Glutamatergic neuron (in vitro differentiated cells): Measurements from ENCODE around the gene NIBAN1. TPM values are rescaled to one million over a fixed set of nuclear protein-coding genes. Genes with fewer than 3 reads are reported as not detected.
"Not testable (repeated sequence)": the region's sequence is repeated elsewhere in the genome, so short reads cannot be mapped to it uniquely, and the experiment has no call there.

ENCODE experiments used
- DNase-seq: peaks from one replicate; pipeline ENCODE4 v3.0.0; 2022
- H3K27ac Mint-ChIP-seq: one replicate; pipeline ENCODE4 v1.8.0; 2020; ENCODE audit warnings: mild to moderate bottlenecking, mixed read lengths, inconsistent platforms; ENCODE audit not compliant: unreplicated experiment
- H3K27me3 Mint-ChIP-seq: one replicate; pipeline ENCODE4 v1.8.0; 2020; ENCODE audit warnings: mild to moderate bottlenecking, moderate library complexity, mixed read lengths, inconsistent platforms; ENCODE audit not compliant: unreplicated experiment
- H3K36me3 Mint-ChIP-seq: one replicate; pipeline ENCODE4 v1.8.0; 2020; ENCODE audit warnings: mild to moderate bottlenecking, mixed read lengths, inconsistent platforms; ENCODE audit not compliant: unreplicated experiment
- H3K4me1 Mint-ChIP-seq: one replicate; pipeline ENCODE4 v1.8.0; 2020; ENCODE audit warnings: mild to moderate bottlenecking, low read depth, mixed read lengths, inconsistent platforms; ENCODE audit not compliant: unreplicated experiment
- H3K4me3 Mint-ChIP-seq: one replicate; pipeline ENCODE4 v1.8.0; 2020; ENCODE audit warnings: mild to moderate bottlenecking, mixed read lengths, inconsistent platforms; ENCODE audit not compliant: unreplicated experiment
- H3K9me3 Mint-ChIP-seq: one replicate; pipeline ENCODE4 v1.8.0; 2020; ENCODE audit warnings: mild to moderate bottlenecking, moderate library complexity, mixed read lengths, inconsistent platforms; ENCODE audit not compliant: unreplicated experiment
- total RNA-seq: library from RNA; stranded (reverse); fragmentation: NEBNext Ultra II Directional; extraction: Animal tissue kit (Norgen Biotek cat#: 25700); gene quantifications from one replicate; pipeline ENCODE4 v1.2.1, GENCODE V29; 2021; ENCODE audit not compliant: unreplicated experiment
- TF ChIP-seq, protein P1 (sequence below): fragments of 200-600 bp; sonication (generic); IDR thresholded peaks from one replicate; pipeline ENCODE4 v1.5.0; 2021; ENCODE audit not compliant: partially characterized antibody, unreplicated experiment

NIBAN1 gene
- total RNA-seq, 1 donor from 2014 or later: 2.4 TPM

DNA sequence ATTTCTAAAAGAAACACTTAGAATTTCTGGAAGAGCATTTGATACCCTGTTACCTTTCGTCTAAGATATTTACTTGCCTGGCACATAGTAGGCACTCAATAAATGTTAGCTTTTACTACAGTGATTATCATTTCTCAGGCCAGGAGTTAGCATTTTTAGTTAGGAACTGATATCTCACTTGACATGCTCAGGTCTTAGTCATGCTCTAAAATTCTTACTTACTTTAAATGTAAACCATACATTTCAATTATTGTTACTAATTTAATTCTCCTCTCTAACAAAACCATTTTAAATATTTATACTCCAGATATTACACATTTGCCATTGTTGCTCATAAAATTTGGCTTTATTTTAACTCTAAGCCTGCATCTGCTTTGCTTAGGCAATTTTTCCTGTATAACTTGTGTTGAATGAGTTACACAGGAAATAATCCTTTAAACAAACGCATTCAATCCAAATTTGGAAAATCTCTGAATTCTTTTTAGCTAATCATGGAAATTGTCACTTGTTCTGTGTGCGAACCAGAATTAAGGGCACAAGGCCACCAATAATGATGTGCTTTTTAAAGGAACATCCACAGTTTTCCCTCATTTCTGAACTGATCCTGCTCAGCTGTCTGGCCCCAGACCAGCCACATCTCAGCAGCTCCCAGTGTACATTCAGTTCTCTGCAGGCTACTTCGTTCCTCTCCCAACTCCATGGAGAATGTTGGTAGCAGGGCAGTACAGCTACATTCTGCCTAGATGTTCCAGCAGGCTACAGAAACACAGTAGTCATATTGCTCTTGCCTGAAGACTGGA, 15.6 kb downstream of the NIBAN1 start:
- DNase-seq: no peak
- Mint-ChIP-seq H3K36me3 (no peaks in the 10 kb centered on the region), H3K27me3 (peaks cover 1% of the 10 kb centered on the region), H3K9me3 (no peaks in the 10 kb centered on the region), H3K4me1 (no peaks in the 10 kb centered on the region), H3K4me3 (no peak overlapping the region), H3K27ac (no peak overlapping the region)
- TF ChIP-seq, protein P1, sequence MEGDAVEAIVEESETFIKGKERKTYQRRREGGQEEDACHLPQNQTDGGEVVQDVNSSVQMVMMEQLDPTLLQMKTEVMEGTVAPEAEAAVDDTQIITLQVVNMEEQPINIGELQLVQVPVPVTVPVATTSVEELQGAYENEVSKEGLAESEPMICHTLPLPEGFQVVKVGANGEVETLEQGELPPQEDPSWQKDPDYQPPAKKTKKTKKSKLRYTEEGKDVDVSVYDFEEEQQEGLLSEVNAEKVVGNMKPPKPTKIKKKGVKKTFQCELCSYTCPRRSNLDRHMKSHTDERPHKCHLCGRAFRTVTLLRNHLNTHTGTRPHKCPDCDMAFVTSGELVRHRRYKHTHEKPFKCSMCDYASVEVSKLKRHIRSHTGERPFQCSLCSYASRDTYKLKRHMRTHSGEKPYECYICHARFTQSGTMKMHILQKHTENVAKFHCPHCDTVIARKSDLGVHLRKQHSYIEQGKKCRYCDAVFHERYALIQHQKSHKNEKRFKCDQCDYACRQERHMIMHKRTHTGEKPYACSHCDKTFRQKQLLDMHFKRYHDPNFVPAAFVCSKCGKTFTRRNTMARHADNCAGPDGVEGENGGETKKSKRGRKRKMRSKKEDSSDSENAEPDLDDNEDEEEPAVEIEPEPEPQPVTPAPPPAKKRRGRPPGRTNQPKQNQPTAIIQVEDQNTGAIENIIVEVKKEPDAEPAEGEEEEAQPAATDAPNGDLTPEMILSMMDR: no peak

DNA sequence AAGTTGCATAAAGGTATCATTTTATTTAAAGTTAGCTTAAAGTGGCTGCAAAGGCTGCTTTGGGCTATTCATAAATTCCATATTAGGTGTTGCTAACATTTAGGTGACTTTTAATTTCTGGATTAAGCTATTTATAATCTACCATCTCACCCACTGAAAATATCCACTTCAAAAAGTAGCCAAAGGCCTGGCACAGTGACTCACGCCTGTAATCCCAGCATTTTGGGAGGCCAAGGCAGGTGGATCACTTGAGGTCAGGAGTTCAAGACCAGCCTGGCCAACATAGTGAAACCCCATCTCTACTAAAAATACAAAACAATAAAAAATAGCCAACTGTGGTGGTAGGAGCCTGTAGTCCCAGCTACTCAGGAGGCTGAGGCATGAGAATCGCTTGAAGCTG, 16.4 kb downstream of the NIBAN1 start:
- not testable (repeated sequence) for H3K36me3 Mint-ChIP-seq, H3K4me3 Mint-ChIP-seq, H3K9me3 Mint-ChIP-seq, DNase-seq, H3K27ac Mint-ChIP-seq, H3K4me1 Mint-ChIP-seq, H3K27me3 Mint-ChIP-seq

DNA sequence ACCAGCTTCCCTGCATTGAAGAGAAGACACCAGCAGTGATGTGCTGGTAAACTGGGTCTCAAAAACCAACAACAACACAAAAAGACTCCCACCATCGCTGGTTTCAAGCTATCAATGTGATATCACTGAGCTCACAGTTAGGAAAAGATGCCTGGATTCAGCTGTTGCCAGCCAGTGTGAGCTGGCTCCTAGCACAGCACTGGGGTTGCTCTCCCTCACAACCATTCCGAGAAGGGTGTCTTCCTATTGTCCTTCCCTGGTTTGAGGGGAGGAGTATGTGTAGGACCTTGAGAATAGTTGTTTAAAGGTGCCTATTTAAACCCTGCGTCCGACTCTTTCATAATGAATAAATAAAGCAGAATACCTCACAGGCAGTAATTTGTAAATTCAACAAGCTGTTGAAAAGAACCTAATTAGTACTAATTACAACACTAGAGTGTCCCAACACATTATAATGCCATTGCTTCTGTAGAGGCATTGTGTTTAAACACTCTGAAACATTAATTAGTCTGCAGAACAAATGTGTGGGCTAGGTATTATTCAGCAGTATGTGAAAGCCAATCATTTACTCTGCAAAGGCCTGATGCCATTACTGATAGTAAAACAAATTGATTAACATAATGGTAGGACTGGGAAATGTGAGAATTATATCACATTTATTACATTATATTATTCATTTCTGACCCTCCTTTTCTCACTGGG, 17.2 kb downstream of the NIBAN1 start:
- no peak overlapping the region for H3K27ac Mint-ChIP-seq
- DNase-seq: no peak
- no peaks in the 10 kb centered on the region for H3K9me3 Mint-ChIP-seq
- TF ChIP-seq, protein P1: no peak
- H3K4me3 Mint-ChIP-seq: no peak overlapping the region
- H3K27me3 Mint-ChIP-seq: peaks cover 1% of the 10 kb centered on the region
- no peaks in the 10 kb centered on the region for H3K36me3 Mint-ChIP-seq
- no peaks in the 10 kb centered on the region for H3K4me1 Mint-ChIP-seq

DNA sequence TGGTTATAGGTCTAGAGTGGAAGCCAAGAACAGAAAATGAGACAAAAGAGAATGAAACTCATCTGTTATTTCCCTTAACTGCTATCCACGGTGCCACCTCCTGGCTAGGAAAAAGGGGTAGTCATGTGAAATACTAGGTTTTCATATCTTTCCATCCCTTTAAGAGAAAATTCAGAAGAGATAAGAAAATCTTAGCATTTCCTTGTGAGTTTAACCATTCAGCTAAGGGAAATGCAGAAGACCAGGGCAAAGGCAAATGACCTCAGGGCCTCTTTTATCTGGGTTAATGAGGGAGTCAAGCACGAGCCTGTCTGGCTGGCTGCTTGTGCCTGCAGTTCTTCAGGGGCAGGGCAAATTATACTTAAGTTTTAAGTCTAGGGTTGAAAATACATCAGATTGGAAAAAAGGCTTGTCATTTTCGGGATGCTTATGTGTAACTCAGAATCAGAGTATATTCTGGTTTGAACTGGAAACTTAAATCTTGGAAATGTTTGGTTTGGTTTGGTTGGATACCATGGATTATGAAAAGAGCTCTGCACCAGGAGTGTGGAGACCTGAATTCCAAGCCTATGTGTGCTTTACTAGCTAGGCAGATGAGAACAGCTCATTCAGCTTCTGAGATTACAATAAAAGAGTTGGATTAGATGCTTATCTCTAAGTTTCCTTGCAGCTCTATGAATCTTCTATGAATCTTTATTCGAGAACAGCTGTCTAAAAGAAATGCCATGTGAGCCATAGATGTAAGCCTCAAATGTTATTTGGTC, 19.9 kb downstream of the NIBAN1 start:
- H3K36me3 Mint-ChIP-seq: no peaks in the 10 kb centered on the region
- TF ChIP-seq, protein P1: no peak
- H3K27me3 Mint-ChIP-seq: peaks cover 1% of the 10 kb centered on the region
- no peak overlapping the region for H3K4me3 Mint-ChIP-seq
- no peaks in the 10 kb centered on the region for H3K4me1 Mint-ChIP-seq
- H3K9me3 Mint-ChIP-seq: no peaks in the 10 kb centered on the region
- DNase-seq: no peak
- H3K27ac Mint-ChIP-seq: no peak overlapping the region

DNA sequence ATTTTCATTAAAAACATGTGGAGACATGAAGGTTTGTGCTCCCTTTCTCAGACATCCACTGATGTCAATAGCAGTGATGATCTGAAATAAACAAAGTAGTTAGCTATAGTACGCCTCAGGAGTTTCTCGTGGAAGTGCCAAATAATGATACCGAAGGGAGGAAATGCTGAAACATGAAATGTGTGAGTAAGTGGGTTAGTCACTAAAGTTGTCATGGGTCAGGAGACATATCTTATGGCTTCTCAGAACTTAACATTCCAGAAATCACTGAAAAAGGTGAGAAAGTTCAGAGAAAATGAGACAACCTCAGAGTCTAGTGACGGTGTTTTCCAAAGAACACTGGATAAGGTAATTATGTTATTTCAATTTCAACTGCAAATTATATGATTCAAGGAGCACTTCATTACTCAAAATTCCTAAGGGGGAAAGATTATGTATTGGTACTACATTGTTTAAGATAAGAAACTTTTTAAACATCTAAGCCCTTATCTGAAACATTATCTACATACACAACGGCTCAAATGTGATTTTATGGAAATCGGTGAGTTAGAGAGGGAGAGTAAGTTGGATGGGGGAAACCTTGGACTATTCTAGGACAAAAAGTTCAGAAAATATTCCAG, 20.6 kb downstream of the NIBAN1 start:
- Mint-ChIP-seq H3K4me1 (no peaks in the 10 kb centered on the region), H3K9me3 (no peaks in the 10 kb centered on the region), H3K27ac (no peak overlapping the region), H3K4me3 (no peak overlapping the region), H3K27me3 (peaks cover 1% of the 10 kb centered on the region), H3K36me3 (no peaks in the 10 kb centered on the region)
- TF ChIP-seq, protein P1: no peak
- no peak for DNase-seq
